GM12873 (cell line): ENCODE data around the gene CALU.

Experiments
- TF ChIP-seq, protein P1 (sequence below): IDR thresholded peaks from 2 replicates; pipeline ENCODE4 v1.5.1; 2012; ENCODE audit warnings: low read depth, mild to moderate bottlenecking, moderate library complexity, low read length, control low read depth; ENCODE audit not compliant: insufficient read depth; ENCODE audit errors: missing control alignments

The CALU gene

DNA sequence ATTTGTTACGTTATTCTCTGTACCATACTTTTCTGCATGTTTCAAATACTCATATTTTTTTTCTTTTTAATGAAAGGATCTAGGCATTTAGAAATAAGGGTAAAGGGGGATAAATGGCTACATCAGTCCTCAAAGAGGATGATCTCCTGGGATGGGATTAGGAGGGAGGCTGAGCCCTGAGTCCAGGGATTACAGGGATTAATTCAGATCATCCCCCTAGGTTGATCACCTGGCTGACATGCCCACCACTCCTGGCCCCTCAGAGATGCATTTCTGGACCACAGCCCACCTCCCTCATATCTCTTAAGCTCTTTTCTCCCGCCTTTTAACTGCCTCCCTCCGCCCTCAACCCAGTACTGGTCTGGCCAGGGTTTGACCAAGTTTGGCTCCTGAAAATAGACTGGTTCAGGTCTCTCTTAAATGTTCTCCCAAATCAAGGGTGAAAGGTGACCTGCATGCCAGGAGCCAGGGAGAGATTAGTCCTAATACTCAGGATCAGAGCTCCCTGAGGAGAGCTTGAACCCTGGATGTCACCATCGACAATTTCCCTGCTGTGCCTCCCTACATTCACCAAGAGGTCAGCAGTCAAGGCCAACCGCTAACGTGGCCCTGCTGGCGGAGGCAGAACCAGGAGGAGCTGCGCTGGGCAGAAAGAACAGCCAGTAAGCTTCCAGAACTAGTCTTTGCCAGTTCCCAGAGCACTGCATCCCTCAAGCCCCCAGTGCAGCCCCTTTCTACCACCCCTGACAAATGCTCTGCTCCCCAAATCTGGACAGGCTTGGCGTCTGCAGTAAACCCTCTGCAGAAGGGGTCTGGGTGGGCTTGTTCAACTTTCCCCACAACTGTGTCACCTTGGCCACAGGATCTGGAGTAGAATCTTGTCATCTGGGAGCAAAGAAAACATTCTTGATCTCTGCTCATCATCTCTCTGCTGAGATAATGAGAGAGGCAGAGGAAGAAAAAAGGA is 49.6 kb downstream of the CALU start:
- TF ChIP-seq, protein P1, sequence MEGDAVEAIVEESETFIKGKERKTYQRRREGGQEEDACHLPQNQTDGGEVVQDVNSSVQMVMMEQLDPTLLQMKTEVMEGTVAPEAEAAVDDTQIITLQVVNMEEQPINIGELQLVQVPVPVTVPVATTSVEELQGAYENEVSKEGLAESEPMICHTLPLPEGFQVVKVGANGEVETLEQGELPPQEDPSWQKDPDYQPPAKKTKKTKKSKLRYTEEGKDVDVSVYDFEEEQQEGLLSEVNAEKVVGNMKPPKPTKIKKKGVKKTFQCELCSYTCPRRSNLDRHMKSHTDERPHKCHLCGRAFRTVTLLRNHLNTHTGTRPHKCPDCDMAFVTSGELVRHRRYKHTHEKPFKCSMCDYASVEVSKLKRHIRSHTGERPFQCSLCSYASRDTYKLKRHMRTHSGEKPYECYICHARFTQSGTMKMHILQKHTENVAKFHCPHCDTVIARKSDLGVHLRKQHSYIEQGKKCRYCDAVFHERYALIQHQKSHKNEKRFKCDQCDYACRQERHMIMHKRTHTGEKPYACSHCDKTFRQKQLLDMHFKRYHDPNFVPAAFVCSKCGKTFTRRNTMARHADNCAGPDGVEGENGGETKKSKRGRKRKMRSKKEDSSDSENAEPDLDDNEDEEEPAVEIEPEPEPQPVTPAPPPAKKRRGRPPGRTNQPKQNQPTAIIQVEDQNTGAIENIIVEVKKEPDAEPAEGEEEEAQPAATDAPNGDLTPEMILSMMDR, result no peak

- TF ChIP-seq, protein P1, result no peak
Observed at GRCh38 chr7:128790315-128791041, 51.3 kb downstream of the CALU start.

DNA sequence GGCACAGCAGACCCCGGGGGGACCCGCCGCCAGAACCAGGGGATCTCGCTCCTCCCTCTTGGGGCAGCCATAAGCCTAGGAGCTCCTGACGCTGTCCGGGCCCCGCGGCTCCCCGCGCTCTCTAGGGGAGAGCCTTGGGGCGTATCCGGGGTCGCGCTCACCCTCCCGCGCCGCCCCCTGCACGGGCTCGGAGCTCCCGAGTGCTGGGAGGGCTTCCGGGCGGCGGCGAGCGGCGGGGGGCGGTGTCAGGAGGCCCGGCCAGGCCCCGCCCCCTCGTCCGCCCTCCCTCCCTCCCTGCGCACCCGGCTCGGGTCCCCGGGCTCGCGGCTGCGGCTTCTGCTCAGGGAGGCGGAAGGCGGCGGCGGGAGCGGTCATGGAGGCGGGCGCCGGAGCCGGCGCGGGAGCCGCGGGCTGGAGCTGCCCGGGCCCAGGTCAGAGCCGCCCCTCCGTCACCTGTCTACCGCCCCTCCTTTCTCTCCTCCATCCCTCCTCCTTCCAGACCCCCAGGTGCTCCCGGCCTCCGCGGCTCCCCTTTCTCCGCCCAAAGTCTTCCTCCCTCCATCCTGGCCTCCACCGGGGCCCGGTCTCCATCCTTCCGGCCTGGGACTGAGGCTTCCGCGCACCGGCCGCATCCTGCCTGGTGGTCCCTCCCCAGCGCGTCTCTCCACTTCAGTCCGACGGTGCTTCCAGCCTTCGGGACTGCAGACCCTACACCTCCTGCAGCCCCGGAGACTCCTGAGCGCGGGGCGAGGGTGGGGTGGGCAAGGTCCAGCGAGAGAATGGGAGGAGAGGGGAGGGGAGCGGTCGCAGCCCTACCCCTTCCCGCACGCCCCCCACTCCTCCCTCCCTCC is 52.2 kb downstream of the CALU start, which contains the start of gene CCDC136:
TSS of gene CCDC136 (plus strand) at position 848 of the 851 bp plus-strand sequence. CDS start 444 bp downstream, outside the sequence.
- TF ChIP-seq, protein P1, result no peak

GRCh38 chr7:128791972-128792327 is 52.8 kb downstream of the CALU start:
- TF ChIP-seq, protein P1, result no peak

DNA sequence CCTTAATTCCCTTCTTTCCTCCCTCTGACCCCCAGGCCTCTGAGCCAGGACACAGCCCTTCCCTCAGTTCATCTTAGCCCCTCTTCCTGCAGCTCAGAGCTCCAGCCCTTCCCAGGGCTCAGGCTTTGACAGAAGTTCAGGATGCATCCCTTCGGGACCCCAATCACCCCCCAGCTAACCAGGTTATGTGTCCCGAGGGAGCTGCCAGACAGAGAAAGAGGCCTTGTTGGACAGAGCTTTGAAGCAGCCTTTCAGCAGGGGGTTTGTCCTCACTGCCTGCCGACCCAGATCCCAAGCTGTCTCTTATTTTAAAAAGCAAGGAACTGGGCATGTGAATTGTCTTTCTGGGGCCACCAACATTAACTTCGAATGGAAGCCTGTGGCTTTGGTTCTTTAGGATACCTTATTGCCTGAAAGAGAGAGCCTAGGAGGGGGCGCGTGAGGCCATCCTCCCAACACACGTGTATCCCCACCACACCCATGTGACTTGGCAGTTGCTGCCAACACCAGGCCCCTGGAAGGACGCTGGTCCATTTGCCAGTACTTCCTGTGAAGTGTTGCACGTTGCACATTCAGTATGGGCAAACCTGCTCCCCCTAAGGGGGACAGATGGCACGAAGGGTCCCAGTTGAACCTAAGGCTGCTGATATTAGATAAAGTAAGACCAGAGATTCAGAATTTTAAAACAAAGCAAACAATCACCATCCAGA is 53.5 kb downstream of the CALU start:
- TF ChIP-seq, protein P1, result no peak

- TF ChIP-seq, protein P1, result no peak
Observed at GRCh38 chr7:128793181-128793547, 54.0 kb downstream of the CALU start.
